ENCODE results near the gene ACTRT2.

GRCh38 chr1:2989185-2989584 lies 32.1 kb upstream of the ACTRT2 start:
- no peak for TF ChIP-seq POLR2A (IDR thresholded peaks at IDR 0.05; ENCODE audit: low read length)
- TF ChIP-seq GATA1 (IDR thresholded peaks at IDR 0.05; ENCODE audit: low read depth, low read length) = no peak
